Tibial nerve (tissue), 4 donors: ENCODE data around the gene ABR.

Experiments used
- CTCF ChIP-seq, 5 experiments: fragments of 200-600 bp in 3 of 5; fragments of 450-650 bp in 2 of 5; sonication (generic) in 3 of 5; IDR thresholded peaks; one replicate each; pipeline ENCODE4 v1.5.1; 2016 to 2019; ENCODE audit warnings: antibody characterized with exemption in 5 of 5, mild to moderate bottlenecking in 3 of 5, moderate library complexity in 2 of 5
- EP300 ChIP-seq, 2 donors: sonication (generic); formaldehyde crosslinking; IDR thresholded peaks; one replicate each; pipeline ENCODE4 v1.6.1; 2017; ENCODE audit warnings: antibody characterized with exemption in 2 of 2, mild to moderate bottlenecking in 1 of 2

- TF ChIP-seq EP300 (IDR thresholded peaks at IDR 0.05) (no peak), CTCF (IDR thresholded peaks at IDR 0.05) (no peak)
Measured at GRCh38 chr17:1181753-1182137, 2.0 kb upstream of the ABR start.
